Glomerular visceral epithelial cell (primary cell): ENCODE data around the gene KCTD7.
"Not testable (repeated sequence)": the region's sequence is repeated elsewhere in the genome, so short reads cannot be mapped to it uniquely, and the experiment has no call there.

Experiments
- DNase-seq: peaks from one replicate; pipeline ENCODE4 v3.0.0-alpha.2; 2016; ENCODE audit errors: extremely low spot score

KCTD7 gene

GRCh38 chr7:66628361-66629221, at the start of gene KCTD7:
TSS of gene KCTD7 (plus strand) at chr7:66628881. CDS start at chr7:66629065, 184 bp downstream.
- peak; percentile 98 for DNase-seq

GRCh38 chr7:66580380-66580779, 48.3 kb upstream of the KCTD7 start:
- DNase-seq = not testable (repeated sequence)

DNA sequence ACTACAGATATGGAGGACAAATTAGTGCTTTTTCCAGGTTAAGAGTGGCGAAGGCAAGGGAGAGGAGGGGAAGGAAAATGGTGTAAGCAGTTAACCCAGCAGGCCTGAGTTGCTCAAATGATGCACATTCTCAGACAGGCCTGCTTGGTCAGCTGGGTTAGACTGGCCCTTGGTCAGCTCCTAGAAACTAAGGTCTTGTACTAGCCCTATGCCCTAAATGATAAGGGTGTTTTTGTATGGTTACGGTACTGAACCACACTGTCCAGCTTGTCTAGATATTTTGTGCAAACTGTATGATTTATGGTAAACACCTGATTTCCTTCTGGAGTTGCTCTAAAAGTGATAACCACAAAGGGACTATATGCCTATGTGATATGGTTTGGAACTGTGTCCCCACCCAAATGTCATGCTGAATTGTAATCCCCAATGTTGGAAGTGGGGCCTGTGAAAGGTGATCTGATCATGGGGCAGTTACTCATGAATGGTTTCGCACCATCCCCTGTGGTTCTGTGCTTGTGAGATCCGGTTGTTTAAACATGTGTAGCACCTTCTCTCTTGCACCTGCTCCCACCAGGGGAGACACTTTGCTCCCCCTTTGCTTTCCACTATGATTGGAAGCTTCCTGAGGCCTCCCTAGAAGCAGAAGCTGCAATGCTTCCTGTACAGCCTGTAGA, 45.7 kb upstream of the KCTD7 start:
- not testable (repeated sequence) for DNase-seq

GRCh38 chr7:66583490-66584110, 45.1 kb upstream of the KCTD7 start:
- DNase-seq = no peak

GRCh38 chr7:66586181-66586580, 42.5 kb upstream of the KCTD7 start:
- no peak for DNase-seq

GRCh38 chr7:66588226-66588625, 40.5 kb upstream of the KCTD7 start:
- DNase-seq = not testable (repeated sequence)

DNA sequence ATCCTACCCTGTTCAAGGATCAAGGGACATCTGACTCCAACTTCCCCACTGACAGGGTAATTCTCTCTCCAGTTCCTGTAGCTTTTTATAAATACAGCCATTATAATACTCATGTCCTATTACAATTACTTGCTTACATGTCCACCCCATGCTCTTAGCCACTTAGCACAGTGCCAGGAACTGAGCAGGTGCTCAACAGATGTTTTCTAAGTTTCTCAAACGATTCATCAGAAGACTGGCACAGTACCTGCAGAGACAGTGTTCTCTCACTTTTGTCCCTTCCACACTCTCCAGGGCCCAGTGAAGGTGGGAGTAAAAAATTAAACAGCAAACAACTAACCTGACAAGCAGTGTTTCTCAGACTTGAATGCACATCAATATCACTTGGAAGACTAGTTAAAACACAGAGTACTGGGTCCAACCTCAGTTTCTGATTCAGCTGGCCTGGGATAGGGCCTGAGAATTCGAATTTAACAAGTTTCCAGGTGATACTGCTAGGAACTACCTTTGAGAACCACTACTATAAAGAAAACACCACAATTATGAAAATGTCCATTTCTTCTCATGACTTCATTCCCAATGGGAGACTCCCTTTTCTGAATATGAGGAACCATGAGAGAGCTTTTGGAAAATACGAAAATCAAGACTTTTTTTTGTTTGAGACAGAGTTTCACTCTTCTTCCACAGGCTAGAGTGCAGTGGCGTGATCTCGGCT, 39.7 kb upstream of the KCTD7 start:
- not testable (repeated sequence) for DNase-seq

DNA sequence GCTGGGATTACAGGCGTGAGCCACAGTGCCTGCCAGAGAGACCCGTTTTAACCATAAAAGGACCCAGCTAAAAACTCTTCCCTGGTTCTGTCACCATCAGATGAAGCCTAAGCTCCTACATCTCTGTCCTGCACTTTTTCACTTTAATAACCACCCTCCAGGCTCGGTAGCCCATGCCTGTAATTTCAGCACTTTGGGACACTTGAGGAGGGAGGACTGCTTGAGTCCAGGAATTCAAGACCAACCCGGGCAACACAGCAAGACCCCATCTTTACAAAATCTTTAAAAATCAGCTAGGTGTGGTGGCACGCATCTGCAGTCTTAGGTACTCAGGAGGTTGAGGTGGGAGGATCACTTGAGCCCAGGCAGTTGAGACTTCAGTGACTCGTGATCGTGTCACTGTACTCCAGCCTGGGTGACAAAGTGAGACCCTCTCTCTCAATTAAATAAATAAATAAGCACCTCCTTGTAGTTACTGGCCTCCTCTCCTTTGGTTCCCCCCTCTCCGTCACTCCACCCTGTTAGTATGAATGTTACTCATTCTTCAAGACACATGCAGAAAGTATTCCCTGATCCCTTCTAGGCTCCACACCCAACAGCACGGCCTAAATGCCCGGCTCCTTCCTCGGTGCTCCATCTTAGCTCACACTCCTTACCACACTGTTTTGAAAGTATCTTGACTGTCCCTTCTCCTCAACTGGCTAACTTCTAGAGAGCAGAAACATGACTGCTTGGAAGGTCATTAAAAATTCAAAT, 38.2 kb upstream of the KCTD7 start:
- DNase-seq = peak; percentile 20

- DNase-seq = not testable (repeated sequence)
These were observed 37.5 kb upstream of the KCTD7 start for GRCh38 chr7:66591058-66591798.

DNA sequence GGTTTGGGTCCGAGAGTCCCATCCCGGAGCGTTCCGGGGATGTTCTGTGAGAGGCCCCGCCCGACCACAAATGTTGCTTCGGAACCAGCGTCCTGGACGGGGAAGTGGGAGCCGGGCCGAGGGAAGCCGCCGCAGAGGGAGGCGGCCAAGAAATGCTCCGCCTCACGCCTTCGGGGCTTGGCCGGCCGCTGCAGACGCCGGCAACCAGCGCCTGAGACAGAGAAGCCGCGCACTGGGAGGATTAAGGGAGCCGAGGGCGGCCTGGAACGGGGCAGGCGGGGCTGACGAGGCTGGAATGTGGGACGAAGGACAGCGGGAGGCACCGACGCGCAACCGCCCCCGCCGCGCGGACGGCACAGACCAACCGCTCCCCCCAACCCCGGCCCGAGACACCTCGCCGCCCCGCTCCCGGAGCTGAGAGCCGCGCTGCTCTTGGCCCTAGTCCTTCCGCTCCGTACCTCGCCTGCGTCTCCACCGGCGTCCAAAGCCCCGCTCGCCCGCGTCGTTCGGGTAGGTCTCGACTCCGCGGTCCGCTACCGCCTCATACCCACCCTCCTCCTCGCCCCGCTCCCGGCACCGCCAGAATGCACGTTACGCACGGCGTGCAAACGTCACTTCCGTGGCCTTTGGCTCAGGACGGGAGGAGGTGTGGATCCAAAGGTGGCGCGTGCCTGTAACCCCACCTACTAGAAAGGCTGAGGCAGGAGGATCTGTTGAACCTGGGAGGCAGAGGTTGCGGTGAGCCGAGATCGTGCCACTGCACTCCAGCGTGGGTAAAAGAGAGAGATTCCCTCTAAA, 36.7 kb upstream of the KCTD7 start:
- DNase-seq = peak; percentile 87

- not testable (repeated sequence) for DNase-seq
These were observed 36.0 kb upstream of the KCTD7 start for GRCh38 chr7:66592597-66593146.

DNA sequence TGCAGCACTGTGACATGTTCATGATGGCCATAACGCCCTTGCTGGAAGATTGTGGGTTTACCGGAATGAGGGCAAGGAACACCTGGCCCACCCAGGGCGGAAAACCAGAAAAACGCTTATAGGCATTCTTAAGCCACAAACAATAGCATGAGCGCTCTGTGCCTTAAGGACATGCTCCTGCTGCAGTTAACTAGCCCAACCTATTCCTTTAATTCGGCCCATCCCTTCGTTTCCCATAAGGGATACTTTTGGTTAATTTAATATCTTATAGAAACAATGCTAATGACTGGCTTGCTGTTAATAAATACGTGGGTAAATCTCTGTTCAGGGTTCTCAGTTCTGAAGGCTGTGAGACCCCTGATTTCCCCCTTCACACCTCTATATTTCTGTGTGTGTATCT, 34.6 kb upstream of the KCTD7 start:
- DNase-seq = not testable (repeated sequence)

DNA sequence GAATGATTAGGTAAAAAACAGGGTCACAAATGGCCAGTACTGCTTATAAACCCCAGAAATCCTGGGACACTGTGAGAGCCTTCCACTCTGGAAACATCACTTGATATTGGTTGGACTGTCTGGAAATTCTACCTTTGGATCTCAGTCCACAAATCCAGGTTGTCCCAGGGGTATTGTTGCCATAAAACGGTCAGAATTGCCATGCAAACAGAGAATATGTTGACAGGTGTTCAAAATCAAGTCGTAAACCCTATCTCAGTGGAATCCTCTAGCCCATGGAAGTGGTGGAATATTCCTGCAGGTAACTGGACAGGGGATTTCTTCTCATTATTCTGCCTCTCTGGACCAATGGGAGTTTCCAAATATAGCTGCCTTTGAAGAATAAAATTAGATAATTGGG, 31.2 kb upstream of the KCTD7 start:
- DNase-seq = no peak

- no peak for DNase-seq
These were observed 26.5 kb upstream of the KCTD7 start for GRCh38 chr7:66602159-66602558.

DNA sequence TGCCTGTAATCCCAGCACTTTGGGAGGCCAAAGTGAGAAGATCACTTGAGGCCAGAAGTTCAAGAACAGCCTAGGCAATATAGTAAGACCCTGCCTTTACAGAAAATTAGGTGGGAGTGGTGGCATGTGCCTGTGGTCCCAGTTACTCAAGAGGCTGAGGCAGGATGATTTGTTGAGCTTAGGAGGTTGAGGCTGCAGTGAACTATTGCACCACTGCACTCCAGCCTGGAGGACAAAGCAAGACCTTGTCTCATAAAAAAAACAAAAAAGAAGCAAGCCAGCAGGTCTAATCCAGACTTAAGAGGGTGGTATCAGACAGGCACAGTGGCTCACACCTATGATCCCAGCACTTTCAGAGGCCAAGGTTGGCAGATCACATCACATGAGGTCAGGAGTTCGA, 24.5 kb upstream of the KCTD7 start:
- no peak for DNase-seq

GRCh38 chr7:66606540-66607291, 22.0 kb upstream of the KCTD7 start:
- not testable (repeated sequence) for DNase-seq

DNA sequence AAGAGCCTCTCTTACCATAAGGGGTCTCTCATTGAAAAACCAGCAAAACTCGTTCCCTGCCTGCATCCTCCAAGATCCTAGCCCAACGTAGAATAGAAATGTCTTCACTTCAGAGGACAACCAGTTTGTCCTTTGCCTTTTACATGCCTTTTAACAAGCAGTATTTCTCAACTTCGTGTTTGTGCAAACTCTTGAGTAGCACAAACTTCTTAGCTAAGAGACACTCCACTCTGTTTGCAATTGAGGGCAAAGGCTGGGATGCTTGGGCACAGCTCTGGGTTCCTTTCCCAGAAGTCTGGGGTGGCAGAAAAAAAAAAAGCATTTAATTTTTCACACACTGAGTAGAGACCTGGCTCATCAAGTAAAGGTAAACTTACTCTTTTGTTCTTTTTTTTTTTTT, 19.5 kb upstream of the KCTD7 start:
- no peak for DNase-seq

- not testable (repeated sequence) for DNase-seq
These were observed 14.1 kb upstream of the KCTD7 start for GRCh38 chr7:66614596-66614995.

- DNase-seq = no peak
These were observed 13.0 kb upstream of the KCTD7 start for GRCh38 chr7:66615699-66616098.
